ENCODE measurements around the gene GOLGA7B. TPM values are rescaled to one million over a fixed set of nuclear protein-coding genes. Genes with fewer than 3 reads are reported as not detected.

The GOLGA7B gene
- total and polyA plus RNA-seq, 2 of the 4 experiments (the other 2 are of a cell fraction), result not detected

DNA sequence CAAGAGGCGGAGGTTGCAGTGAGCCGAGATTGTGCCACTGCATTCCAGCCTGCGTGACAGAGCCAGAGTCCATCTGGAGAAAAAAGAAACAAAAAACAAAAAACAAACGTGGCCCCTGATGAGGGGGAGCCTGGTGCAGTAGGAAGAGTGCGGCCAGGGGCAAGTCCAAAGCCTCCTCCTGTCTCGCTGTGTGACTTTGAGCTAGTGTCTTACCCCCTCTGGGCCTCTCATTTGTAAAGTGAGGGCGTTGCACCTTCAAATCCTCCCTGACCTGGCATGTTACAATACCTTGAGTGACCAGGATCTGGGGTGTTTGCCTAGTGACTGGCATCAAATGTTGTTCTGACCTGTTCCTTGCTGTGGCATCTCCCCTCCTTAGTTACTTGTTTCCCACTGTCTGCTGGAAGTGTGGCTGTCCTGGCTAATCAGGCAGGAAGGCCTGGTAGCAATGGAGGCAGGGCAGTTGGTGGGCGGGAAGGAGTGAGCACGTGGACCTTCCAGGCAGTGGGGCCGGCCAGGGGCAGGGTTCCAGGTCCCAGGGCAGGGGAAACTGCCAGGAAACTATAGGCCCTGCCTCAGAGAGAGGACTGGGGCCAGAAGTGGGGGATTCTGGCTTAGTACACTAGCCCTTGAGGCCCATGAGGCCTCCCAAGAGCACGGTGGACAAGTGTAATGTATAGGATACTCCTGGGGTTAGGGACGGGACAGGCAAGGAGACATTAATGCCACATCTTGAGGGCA lies 24.5 kb upstream of the GOLGA7B start:
- Histone ChIP-seq H3K4ac (ENCODE audit: low read depth, low read length) (no peak overlapping the region), H3K79me1 (ENCODE audit: low read depth in 1 of 2, low read length in 2 of 2) (no peaks in the 10 kb centered on the region), H2BK120ac (ENCODE audit: low read depth, low read length) (no peak overlapping the region), H2BK5ac (ENCODE audit: low read depth, low read length, poor library complexity, severe bottlenecking) (no peak overlapping the region), H2AFZ (replicated peaks; ENCODE audit: low read length, poor library complexity) (peak overlapping the region; percentile 21), H4K91ac (ENCODE audit: insufficient read depth, low read depth, low read length) (no peak overlapping the region), H3K14ac (replicated peaks; ENCODE audit: low read depth, low read length) (no peak overlapping the region), H3K9ac (ENCODE audit: low read depth, low read length) (no peak overlapping the region), H3K4me1 (ENCODE audit: control insufficient read depth, insufficient read depth, low read length) (no peaks in the 10 kb centered on the region), H3K9me1 (ENCODE audit: insufficient read depth, low read length) (no peaks in the 10 kb centered on the region), H3K23ac (ENCODE audit: low read depth, low read length) (no peak overlapping the region), H2BK20ac (ENCODE audit: low read depth, low read length) (no peak overlapping the region), H2AK9ac (replicated peaks; ENCODE audit: low read depth, low read length, poor library complexity) (no peak overlapping the region), H3K27me3 (ENCODE audit: control insufficient read depth, insufficient read depth, low read length) (peaks cover 12% of the 10 kb centered on the region), H4K5ac (ENCODE audit: low read depth, low read length) (no peak overlapping the region), H4K20me1 (ENCODE audit: insufficient read depth, low read length) (no peaks in the 10 kb centered on the region), H2BK15ac (ENCODE audit: low read depth, low read length) (no peak overlapping the region), H3K27ac (ENCODE audit: insufficient read depth, low read length) (no peak overlapping the region), H3K18ac (ENCODE audit: low read depth, low read length) (no peak overlapping the region), H3K4me3 (ENCODE audit: insufficient read depth, low read depth, low read length) (no peak overlapping the region), H4K8ac (ENCODE audit: low read depth in 2 of 2, low read length in 2 of 2) (no peak overlapping the region), H2AK5ac (ENCODE audit: low read depth, low read length) (no peak overlapping the region), H3K56ac (ENCODE audit: extremely low read depth, insufficient read depth, low read length) (no peak overlapping the region), H3K9me3 (ENCODE audit: control insufficient read depth, insufficient read depth, low read length) (no peaks in the 10 kb centered on the region), H3K36me3 (ENCODE audit: control insufficient read depth, insufficient read depth, low read length) (no peaks in the 10 kb centered on the region), H3K4me2 (ENCODE audit: low read depth, low read length) (no peak overlapping the region)
- WGBS, 2 experiments (ENCODE audit: extremely low coverage in 2 of 2, insufficient read length in 1 of 2), result 81% methylated on average over 3 of the region's 12 CpGs; no CpG with 5 or more reads in 1 of the 2 experiments
- in situ Hi-C loops (cut with MboI; ENCODE audit: low sequenced_read_pairs) (no loop called here), intact Hi-C loops (cut with micrococcal nuclease) (no loop called here), dilution Hi-C loops (cut with HindIII; ENCODE audit: low sequenced_read_pairs, unreplicated experiment) (no loop called here)
- ATAC-seq (ENCODE audit: low read depth) (no peak), DNase-seq (no peak)
- TF ChIP-seq, protein P1, sequence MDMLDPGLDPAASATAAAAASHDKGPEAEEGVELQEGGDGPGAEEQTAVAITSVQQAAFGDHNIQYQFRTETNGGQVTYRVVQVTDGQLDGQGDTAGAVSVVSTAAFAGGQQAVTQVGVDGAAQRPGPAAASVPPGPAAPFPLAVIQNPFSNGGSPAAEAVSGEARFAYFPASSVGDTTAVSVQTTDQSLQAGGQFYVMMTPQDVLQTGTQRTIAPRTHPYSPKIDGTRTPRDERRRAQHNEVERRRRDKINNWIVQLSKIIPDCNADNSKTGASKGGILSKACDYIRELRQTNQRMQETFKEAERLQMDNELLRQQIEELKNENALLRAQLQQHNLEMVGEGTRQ (IDR thresholded peaks at IDR 0.05; ENCODE audit: low read depth, low read length), result no peak
- TF ChIP-seq RFX5 (IDR thresholded peaks at IDR 0.05; ENCODE audit: low read depth, low read length), result no peak
- TF ChIP-seq, protein P2, sequence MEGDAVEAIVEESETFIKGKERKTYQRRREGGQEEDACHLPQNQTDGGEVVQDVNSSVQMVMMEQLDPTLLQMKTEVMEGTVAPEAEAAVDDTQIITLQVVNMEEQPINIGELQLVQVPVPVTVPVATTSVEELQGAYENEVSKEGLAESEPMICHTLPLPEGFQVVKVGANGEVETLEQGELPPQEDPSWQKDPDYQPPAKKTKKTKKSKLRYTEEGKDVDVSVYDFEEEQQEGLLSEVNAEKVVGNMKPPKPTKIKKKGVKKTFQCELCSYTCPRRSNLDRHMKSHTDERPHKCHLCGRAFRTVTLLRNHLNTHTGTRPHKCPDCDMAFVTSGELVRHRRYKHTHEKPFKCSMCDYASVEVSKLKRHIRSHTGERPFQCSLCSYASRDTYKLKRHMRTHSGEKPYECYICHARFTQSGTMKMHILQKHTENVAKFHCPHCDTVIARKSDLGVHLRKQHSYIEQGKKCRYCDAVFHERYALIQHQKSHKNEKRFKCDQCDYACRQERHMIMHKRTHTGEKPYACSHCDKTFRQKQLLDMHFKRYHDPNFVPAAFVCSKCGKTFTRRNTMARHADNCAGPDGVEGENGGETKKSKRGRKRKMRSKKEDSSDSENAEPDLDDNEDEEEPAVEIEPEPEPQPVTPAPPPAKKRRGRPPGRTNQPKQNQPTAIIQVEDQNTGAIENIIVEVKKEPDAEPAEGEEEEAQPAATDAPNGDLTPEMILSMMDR (conservative IDR thresholded peaks at IDR 0.05; ENCODE audit: low read depth, low read length), result no peak
- no peak for TF ChIP-seq POLR2A (IDR thresholded peaks at IDR 0.05; ENCODE audit: low read depth, low read length)
- no peak for TF ChIP-seq BHLHE40 (IDR thresholded peaks at IDR 0.05; ENCODE audit: low read depth, low read length)
- TF ChIP-seq RAD21 (IDR thresholded peaks at IDR 0.05; ENCODE audit: low read length), result no peak
- TF ChIP-seq MXI1 (IDR thresholded peaks at IDR 0.05; ENCODE audit: borderline replicate concordance, low read depth, low read length), result no peak
- no peak for TF ChIP-seq FOS (IDR thresholded peaks at IDR 0.05; ENCODE audit: low read depth, low read length)
- TF ChIP-seq CHD1 (IDR thresholded peaks at IDR 0.05; ENCODE audit: low read depth, low read length), result no peak
- TF ChIP-seq, protein P3, sequence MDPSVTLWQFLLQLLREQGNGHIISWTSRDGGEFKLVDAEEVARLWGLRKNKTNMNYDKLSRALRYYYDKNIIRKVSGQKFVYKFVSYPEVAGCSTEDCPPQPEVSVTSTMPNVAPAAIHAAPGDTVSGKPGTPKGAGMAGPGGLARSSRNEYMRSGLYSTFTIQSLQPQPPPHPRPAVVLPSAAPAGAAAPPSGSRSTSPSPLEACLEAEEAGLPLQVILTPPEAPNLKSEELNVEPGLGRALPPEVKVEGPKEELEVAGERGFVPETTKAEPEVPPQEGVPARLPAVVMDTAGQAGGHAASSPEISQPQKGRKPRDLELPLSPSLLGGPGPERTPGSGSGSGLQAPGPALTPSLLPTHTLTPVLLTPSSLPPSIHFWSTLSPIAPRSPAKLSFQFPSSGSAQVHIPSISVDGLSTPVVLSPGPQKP (IDR thresholded peaks at IDR 0.05; ENCODE audit: borderline replicate concordance, low read depth, low read length), result no peak
- TF ChIP-seq MAZ (IDR thresholded peaks at IDR 0.05; ENCODE audit: borderline replicate concordance, low read depth, low read length), result no peak
- TF ChIP-seq MAFK (IDR thresholded peaks at IDR 0.05; ENCODE audit: low read depth, low read length), result no peak
- no peak for TF ChIP-seq RCOR1 (IDR thresholded peaks at IDR 0.05; ENCODE audit: insufficient replicate concordance, low read length)
- POLR2A ChIA-PET (ENCODE audit: unreplicated experiment), result no interaction called here
- BruUV-seq (replicated peaks), result no TSS peak
- CTCF ChIA-PET, result no interaction called here
